ENCODE measurements around the gene PIK3C2B. TPM values are rescaled to one million over a fixed set of nuclear protein-coding genes. Genes with fewer than 3 reads are reported as not detected.
"Not testable (repeated sequence)": the region's sequence is repeated elsewhere in the genome, so short reads cannot be mapped to it uniquely, and the experiment has no call there.

PIK3C2B gene
- total RNA-seq, 4 donors from 2014 or later: 61.9 to 181 (median 88.8) TPM

DNA sequence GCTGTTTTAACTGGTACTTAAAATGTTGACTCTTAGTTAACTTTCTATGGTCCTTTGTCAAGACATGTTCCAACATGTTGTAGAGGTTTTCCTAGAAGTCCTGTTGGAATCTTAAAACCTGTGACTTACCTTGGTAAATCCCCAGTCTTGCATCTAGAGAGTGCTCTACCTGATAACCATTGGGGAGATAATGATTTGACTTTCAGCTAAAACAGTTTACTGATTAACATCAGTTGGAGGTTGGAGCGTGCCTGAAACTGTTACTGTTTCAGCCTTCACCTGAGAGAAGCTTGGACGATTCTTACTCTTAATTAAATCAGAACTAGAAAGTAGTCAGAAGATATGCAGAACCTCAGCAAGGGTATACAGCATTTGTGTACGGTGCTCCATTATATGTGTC lies 30.4 kb upstream of the PIK3C2B start:
- Histone ChIP-seq H3K9me3 (no peaks in the 10 kb centered on the region), H3K4me1 (peaks cover 0 to 22% (median 8%) of the 10 kb centered on the region in 4 donors), H3K27ac (no peak overlapping the region), H3K36me3 (peaks cover 0 to 41% (median 14%) of the 10 kb centered on the region in 4 donors), H3K27me3 (no peaks in the 10 kb centered on the region), H3K4me3 (no peak overlapping the region)
- no peak for DNase-seq
- in situ Hi-C loops (cut with MboI; ENCODE audit: low pct_ligation_motif_present in 1 of 4, low pct_unique_long_range_greater_than_20kb in 1 of 4, low sequenced_read_pairs in 3 of 4) (no loop called here), intact Hi-C loops (cut with DNase I; ENCODE audit: low total_unique reads) (no loop called here)
- WGBS, 2 donors (ENCODE audit: low coverage in 1 of 2): 82 to 84% methylated on average over 3 of the region's 3 CpGs
- TF ChIP-seq POLR2AphosphoS5 (IDR thresholded peaks at IDR 0.05): no peak
- TF ChIP-seq, protein P1, sequence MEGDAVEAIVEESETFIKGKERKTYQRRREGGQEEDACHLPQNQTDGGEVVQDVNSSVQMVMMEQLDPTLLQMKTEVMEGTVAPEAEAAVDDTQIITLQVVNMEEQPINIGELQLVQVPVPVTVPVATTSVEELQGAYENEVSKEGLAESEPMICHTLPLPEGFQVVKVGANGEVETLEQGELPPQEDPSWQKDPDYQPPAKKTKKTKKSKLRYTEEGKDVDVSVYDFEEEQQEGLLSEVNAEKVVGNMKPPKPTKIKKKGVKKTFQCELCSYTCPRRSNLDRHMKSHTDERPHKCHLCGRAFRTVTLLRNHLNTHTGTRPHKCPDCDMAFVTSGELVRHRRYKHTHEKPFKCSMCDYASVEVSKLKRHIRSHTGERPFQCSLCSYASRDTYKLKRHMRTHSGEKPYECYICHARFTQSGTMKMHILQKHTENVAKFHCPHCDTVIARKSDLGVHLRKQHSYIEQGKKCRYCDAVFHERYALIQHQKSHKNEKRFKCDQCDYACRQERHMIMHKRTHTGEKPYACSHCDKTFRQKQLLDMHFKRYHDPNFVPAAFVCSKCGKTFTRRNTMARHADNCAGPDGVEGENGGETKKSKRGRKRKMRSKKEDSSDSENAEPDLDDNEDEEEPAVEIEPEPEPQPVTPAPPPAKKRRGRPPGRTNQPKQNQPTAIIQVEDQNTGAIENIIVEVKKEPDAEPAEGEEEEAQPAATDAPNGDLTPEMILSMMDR (IDR thresholded peaks at IDR 0.05): no peak
- TF ChIP-seq EP300 (IDR thresholded peaks at IDR 0.05; ENCODE audit: low read depth): no peak
- no peak for TF ChIP-seq POLR2A (IDR thresholded peaks at IDR 0.05)

DNA sequence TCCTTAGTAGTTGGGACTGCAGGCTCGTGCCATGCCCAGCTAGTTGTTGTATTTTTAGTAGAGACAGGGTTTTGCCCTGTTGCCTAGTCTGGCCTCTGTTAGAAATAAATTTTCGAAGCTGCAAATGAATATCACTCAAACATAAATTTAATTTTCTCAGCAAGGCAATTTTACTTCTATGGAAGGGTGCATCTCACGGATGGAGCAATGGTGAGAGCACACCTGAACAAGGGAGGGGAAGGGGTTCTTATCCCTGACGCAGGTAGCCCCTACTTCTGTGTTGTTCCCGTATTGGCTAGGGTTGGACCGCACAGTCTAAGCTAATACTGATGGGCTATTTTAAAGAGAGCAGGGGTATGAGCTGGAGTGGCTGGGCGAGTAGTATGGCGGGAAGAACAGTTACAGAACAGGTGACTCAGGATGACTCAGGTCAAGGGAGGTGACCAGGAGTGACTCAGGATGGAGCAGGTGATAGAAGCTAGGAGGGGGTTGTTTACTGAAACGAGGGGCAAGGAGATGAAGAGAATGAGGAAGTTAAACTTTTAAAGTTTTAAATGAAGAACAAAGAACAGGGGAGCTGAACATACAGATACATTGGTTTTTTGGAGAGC lies 29.1 kb upstream of the PIK3C2B start:
- Histone ChIP-seq H3K36me3 (peaks cover 0 to 29% (median 14%) of the 10 kb centered on the region in 4 donors), H3K4me3 (no peak overlapping the region), H3K9me3 (no peaks in the 10 kb centered on the region), H3K27me3 (no peaks in the 10 kb centered on the region), H3K4me1 (peaks cover 0 to 25% (median 9%) of the 10 kb centered on the region in 4 donors), H3K27ac (no peak overlapping the region)
- TF ChIP-seq POLR2A (IDR thresholded peaks at IDR 0.05): no peak
- TF ChIP-seq, protein P1 (IDR thresholded peaks at IDR 0.05): no peak
- TF ChIP-seq EP300 (IDR thresholded peaks at IDR 0.05; ENCODE audit: low read depth): no peak
- no peak for TF ChIP-seq POLR2AphosphoS5 (IDR thresholded peaks at IDR 0.05)
- no peak for DNase-seq
- 86 to 92% methylated on average over 5 to 9 of the region's 9 CpGs for WGBS, 2 donors (ENCODE audit: low coverage in 1 of 2)
- intact Hi-C loops (cut with DNase I; ENCODE audit: low total_unique reads) (no loop called here), in situ Hi-C loops (cut with MboI; ENCODE audit: low pct_ligation_motif_present in 1 of 4, low pct_unique_long_range_greater_than_20kb in 1 of 4, low sequenced_read_pairs in 3 of 4) (no loop called here)

DNA sequence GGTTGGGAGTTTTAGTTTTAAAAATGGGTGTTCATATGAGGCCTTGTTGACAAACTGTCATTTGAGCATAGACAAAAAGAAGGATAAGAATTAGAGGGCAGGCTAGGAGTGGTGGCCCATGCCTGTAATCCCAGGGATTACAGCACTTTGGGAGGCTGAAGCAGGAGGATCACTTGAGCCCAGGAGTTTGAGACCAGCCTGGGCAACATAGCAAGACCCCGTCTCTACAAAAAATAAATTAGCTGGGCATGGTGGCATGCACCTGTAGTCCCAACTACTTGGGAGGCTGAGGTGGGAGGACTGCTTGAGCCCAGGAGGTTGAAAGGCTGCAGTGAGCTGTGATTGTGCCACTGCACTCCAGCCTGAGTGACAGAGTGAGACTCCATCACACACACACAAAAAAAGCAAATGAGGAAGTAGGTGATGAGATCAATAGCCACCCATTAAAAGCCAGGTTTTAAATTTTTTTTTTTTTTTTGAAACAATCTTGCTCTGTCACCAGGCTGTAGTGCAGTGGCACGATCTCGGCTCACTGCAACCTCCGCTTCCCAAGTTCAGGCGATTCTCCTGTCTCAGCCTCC lies 27.4 kb upstream of the PIK3C2B start:
- DNase-seq; in situ Hi-C loops (cut with MboI; ENCODE audit: low pct_ligation_motif_present in 1 of 4, low pct_unique_long_range_greater_than_20kb in 1 of 4, low sequenced_read_pairs in 3 of 4); H3K27me3 ChIP-seq; intact Hi-C loops (cut with DNase I; ENCODE audit: low total_unique reads); H3K9me3 ChIP-seq; H3K4me3 ChIP-seq: not testable (repeated sequence)
- H3K4me1 ChIP-seq: peaks cover 6 to 42% (median 19%) of the 10 kb centered on the region in 4 donors
- H3K27ac ChIP-seq: peak overlapping the region; percentile 22 to 58 (median 38)
- 69 to 80% methylated on average over 4 to 5 of the region's 5 CpGs for WGBS, 2 donors (ENCODE audit: low coverage in 1 of 2)
- peaks cover 0 to 28% (median 7%) of the 10 kb centered on the region in 4 donors for H3K36me3 ChIP-seq

DNA sequence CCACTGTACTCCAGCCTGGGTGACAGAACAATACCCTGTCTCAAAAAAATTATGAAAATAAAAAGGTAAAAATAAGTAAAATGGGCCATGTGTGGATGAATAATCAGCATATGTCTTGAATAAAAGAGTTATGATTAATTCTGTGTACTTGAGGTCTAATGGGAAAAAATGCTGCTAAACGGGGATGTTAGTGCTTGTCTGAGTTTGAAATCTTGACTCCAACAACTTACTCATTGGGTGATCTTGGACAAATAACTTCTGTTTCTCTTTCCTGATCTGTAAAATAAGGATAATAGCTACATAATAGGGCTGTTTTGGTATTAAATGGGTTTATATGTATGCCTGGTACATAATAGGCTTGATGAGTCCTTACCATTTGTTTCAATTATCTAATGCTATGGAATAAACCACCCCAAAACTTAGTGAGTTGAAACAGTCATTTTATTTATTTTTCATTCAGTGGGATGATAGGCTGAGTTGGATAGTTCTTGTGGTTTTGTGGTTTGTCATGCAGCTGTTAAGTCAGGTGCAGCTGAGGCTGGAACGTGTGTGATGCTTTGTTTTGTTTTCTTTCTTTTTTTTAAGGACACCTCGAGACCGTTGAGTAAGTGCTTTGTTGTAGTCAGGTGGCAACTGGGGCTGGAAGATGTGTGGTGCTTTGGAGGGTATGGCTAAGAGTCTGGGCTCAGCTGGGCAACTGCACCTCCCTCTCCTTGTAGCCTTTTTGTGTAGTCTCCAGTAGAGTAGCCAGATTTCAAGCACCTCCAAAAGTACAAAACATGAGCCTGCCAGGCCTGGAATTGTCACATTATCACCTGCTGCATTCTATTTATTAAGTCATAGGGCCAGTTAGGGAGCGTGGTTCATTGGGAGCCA lies 26.5 kb upstream of the PIK3C2B start:
- peak; percentile 53 for DNase-seq
- peaks cover 7 to 42% (median 19%) of the 10 kb centered on the region in 4 donors for H3K4me1 ChIP-seq
- no peak overlapping the region for H3K4me3 ChIP-seq
- no peaks in the 10 kb centered on the region for H3K27me3 ChIP-seq
- no peaks in the 10 kb centered on the region for H3K9me3 ChIP-seq
- in situ Hi-C loops (cut with MboI; ENCODE audit: low pct_ligation_motif_present in 1 of 4, low pct_unique_long_range_greater_than_20kb in 1 of 4, low sequenced_read_pairs in 3 of 4) (no loop called here), intact Hi-C loops (cut with DNase I; ENCODE audit: low total_unique reads) (no loop called here)
- H3K27ac ChIP-seq: peak overlapping the region; percentile 22 to 58 (median 38)
- H3K36me3 ChIP-seq: peaks cover 0 to 20% (median 3%) of the 10 kb centered on the region in 4 donors
- WGBS, 2 donors (ENCODE audit: low coverage in 1 of 2): 53 to 59% methylated on average over 5 of the region's 5 CpGs
- TF ChIP-seq POLR2AphosphoS5 (IDR thresholded peaks at IDR 0.05) (peak in 2 of 3 donors; percentile 6 to 44), EP300 (IDR thresholded peaks at IDR 0.05; ENCODE audit: low read depth) (no peak), POLR2A (IDR thresholded peaks at IDR 0.05) (peak; percentile 17)

DNA sequence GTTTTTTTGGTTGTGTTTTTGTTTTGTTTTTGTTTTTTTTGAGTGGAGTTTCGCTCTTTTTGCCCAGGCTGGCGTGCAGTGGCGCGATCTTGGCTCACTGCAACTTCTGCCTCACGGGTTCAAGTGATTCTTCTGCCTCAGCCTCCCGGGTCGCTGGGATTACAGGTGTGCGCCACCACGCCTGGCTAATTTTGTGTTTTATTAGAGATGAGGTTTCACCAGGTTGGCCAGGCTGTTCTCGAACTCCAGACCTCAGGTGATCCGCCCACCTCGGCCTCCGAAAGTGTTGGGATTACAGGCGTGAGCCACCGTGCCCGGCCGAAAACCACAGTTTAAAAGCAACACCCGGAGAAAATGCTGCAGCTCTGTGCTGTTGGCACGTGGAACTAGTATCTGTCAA lies 22.8 kb upstream of the PIK3C2B start:
- Histone ChIP-seq H3K4me1 (peaks cover 7 to 45% (median 19%) of the 10 kb centered on the region in 4 donors), H3K27ac (peak overlapping the region; percentile 91 to 97 (median 96)), H3K4me3 (peak overlapping the region in 2 of 4 donors; percentile 64 to 77)
- H3K27me3 ChIP-seq; DNase-seq; H3K9me3 ChIP-seq; intact Hi-C loops (cut with DNase I; ENCODE audit: low total_unique reads); in situ Hi-C loops (cut with MboI; ENCODE audit: low pct_ligation_motif_present in 1 of 4, low pct_unique_long_range_greater_than_20kb in 1 of 4, low sequenced_read_pairs in 3 of 4); H3K36me3 ChIP-seq: not testable (repeated sequence)
- 75 to 83% methylated on average over 5 to 19 of the region's 19 CpGs for WGBS, 2 donors (ENCODE audit: low coverage in 1 of 2)

Measured in transverse colon (tissue), 4 donors.